Measurements from ENCODE around the gene P2RY2.

- TF ChIP-seq CTCF (IDR thresholded peaks at IDR 0.05) (no peak), EZH2 (IDR thresholded peaks at IDR 0.05) (no peak), EZH2phosphoT487 (IDR thresholded peaks at IDR 0.05) (no peak)
Observed at GRCh38 chr11:73233211-73233610, 15.1 kb downstream of the P2RY2 start.

Data from neural progenitor cell (in vitro differentiated cells).